Neural cell (in vitro differentiated cells): ENCODE measurements around the gene ARID3A. TPM values are rescaled to one million over a fixed set of nuclear protein-coding genes. Genes with fewer than 3 reads are reported as not detected.

Experiments
- H2AFZ ChIP-seq: fragments of 200-600, 300-800 bp; sonication (generic), shearing (Covaris generic); 2 replicates; pipeline ENCODE4 v1.6.0; 2014; ENCODE audit warnings: low read depth, mild to moderate bottlenecking, antibody characterized with exemption, low read length, moderate library complexity
- H3F3A ChIP-seq: fragments of 200-600 bp; shearing (Covaris generic); 2 replicates; pipeline ENCODE4 v1.6.1; 2016; ENCODE audit warnings: mild to moderate bottlenecking, moderate library complexity, mixed read lengths, antibody characterized with exemption, low read length; ENCODE audit not compliant: insufficient read depth, poor library complexity, severe bottlenecking
- H3K27ac ChIP-seq: fragments of 200-600, 300-800 bp; sonication (generic), shearing (Covaris generic); 2 replicates; pipeline ENCODE4 v1.5.1; 2014; ENCODE audit warnings: mild to moderate bottlenecking, low read length, moderate library complexity
- H3K27me3 ChIP-seq: fragments of 300-800, 200-600 bp; sonication (generic), shearing (Covaris generic); 2 replicates; pipeline ENCODE4 v1.6.0; 2014; ENCODE audit warnings: mild to moderate bottlenecking, low read depth, low read length, moderate library complexity; ENCODE audit not compliant: insufficient read depth
- H3K36me3 ChIP-seq: fragments of 300-800, 200-600 bp; sonication (generic), shearing (Covaris generic); 2 replicates; pipeline ENCODE4 v1.5.1; 2014; ENCODE audit warnings: mild to moderate bottlenecking, antibody characterized with exemption, low read length, moderate library complexity; ENCODE audit not compliant: insufficient read depth
- H3K4me2 ChIP-seq: fragments of 300-800, 200-600 bp; sonication (generic), shearing (Covaris generic); 2 replicates; pipeline ENCODE4 v1.6.0; 2014; ENCODE audit warnings: mild to moderate bottlenecking, low read length
- H3K4me3 ChIP-seq: fragments of 300-800, 200-600 bp; sonication (generic), shearing (Covaris generic); 2 replicates; pipeline ENCODE4 v1.5.1; 2014; ENCODE audit warnings: mild to moderate bottlenecking, low read length, moderate library complexity
- H3K79me2 ChIP-seq: fragments of 200-600 bp; shearing (Covaris generic); replicated peaks from 2 replicates; pipeline ENCODE4 v1.6.0; 2014; ENCODE audit warnings: mild to moderate bottlenecking, low read length, moderate library complexity; ENCODE audit not compliant: insufficient read depth
- H3K9ac ChIP-seq: fragments of 300-800, 200-600 bp; sonication (generic), shearing (Covaris generic); 2 replicates; pipeline ENCODE4 v1.6.1; 2016; ENCODE audit warnings: mild to moderate bottlenecking, low read length, mixed read lengths
- H3K9me2 ChIP-seq: fragments of 200-600 bp; shearing (Covaris generic); 2 replicates; pipeline ENCODE4 v1.6.1; 2016; ENCODE audit warnings: mild to moderate bottlenecking, low read length, mixed read lengths; ENCODE audit not compliant: insufficient read depth
- H3K9me3 ChIP-seq: fragments of 200-600, 300-800 bp; sonication (generic), shearing (Covaris generic); 2 replicates; pipeline ENCODE4 v1.6.1; 2016; ENCODE audit warnings: mild to moderate bottlenecking, mixed run types, low read length, moderate library complexity, mixed read lengths
- H4K20me1 ChIP-seq: fragments of 200-600 bp; shearing (Covaris generic); 2 replicates; pipeline ENCODE4 v1.6.1; 2016; ENCODE audit warnings: mild to moderate bottlenecking, mixed run types; ENCODE audit not compliant: insufficient read depth
- EP300 ChIP-seq: fragments of 450-650 bp; conservative IDR thresholded peaks from 2 replicates; pipeline ENCODE4 v1.6.1; 2014; ENCODE audit warnings: antibody characterized with exemption, mild to moderate bottlenecking, moderate library complexity; ENCODE audit not compliant: poor library complexity, severe bottlenecking
- EZH2 ChIP-seq: fragments of 200-600, 300-800 bp; shearing (Covaris generic), sonication (generic); IDR thresholded peaks from 2 replicates; pipeline ENCODE4 v1.6.1; 2014; ENCODE audit warnings: antibody characterized with exemption, low read length, borderline replicate concordance, mild to moderate bottlenecking; ENCODE audit not compliant: insufficient read depth, poor library complexity, severe bottlenecking
- MXI1 ChIP-seq: fragments of 450-650 bp; conservative IDR thresholded peaks from 2 replicates; pipeline ENCODE4 v1.6.1; 2014; ENCODE audit warnings: antibody characterized with exemption, mild to moderate bottlenecking; ENCODE audit not compliant: poor library complexity, severe bottlenecking
- POLR2AphosphoS5 ChIP-seq: IDR thresholded peaks from 2 replicates; pipeline ENCODE4 v1.6.1; 2012
- RAD21 ChIP-seq: fragments of 450-650 bp; conservative IDR thresholded peaks from 2 replicates; pipeline ENCODE4 v1.6.1; 2014; ENCODE audit warnings: antibody characterized with exemption, mild to moderate bottlenecking, moderate library complexity
- SMC3 ChIP-seq: fragments of 450-650 bp; conservative IDR thresholded peaks from 2 replicates; pipeline ENCODE4 v1.6.1; 2014; ENCODE audit warnings: antibody characterized with exemption, mild to moderate bottlenecking, moderate library complexity; ENCODE audit not compliant: poor library complexity
- TAF1 ChIP-seq: IDR thresholded peaks from 2 replicates; pipeline ENCODE4 v1.6.1; 2012; ENCODE audit warnings: low read depth
- polyA plus RNA-seq: library from polyadenylated mRNA; depleted of rRNA; stranded (reverse); fragments of >200 nt; gene quantifications from 2 replicates; pipeline ENCODE4 v1.2.3, GENCODE V29; 2014
- TF ChIP-seq, protein P1 (sequence below): IDR thresholded peaks from 2 replicates; pipeline ENCODE4 v1.6.1; 2012; ENCODE audit warnings: borderline replicate concordance
- TF ChIP-seq, protein P2 (sequence below): fragments of 450-650 bp; IDR thresholded peaks from 2 replicates; pipeline ENCODE4 v1.5.1; 2014; ENCODE audit warnings: antibody characterized with exemption, mild to moderate bottlenecking, moderate library complexity; ENCODE audit not compliant: poor library complexity, severe bottlenecking

Gene ARID3A
- polyA plus RNA-seq, 1 donor from 2014 or later: 11.4 TPM

GRCh38 chr19:1010586-1011510, 85.0 kb downstream of the ARID3A start:
- H3F3A ChIP-seq: no peaks in the 10 kb centered on the region
- H3K4me3 ChIP-seq: no peak overlapping the region
- H3K9ac ChIP-seq: no peak overlapping the region
- H3K27ac ChIP-seq: no peak overlapping the region
- H4K20me1 ChIP-seq: no peaks in the 10 kb centered on the region
- H3K9me2 ChIP-seq: no peaks in the 10 kb centered on the region
- H3K4me2 ChIP-seq: no peak overlapping the region
- H3K79me2 ChIP-seq: peaks cover 5% of the 10 kb centered on the region
- no peaks in the 10 kb centered on the region for H3K27me3 ChIP-seq
- no peaks in the 10 kb centered on the region for H3K9me3 ChIP-seq
- H2AFZ ChIP-seq: no peak overlapping the region
- no peaks in the 10 kb centered on the region for H3K36me3 ChIP-seq
- TF ChIP-seq EZH2: no peak
- TF ChIP-seq, protein P1, sequence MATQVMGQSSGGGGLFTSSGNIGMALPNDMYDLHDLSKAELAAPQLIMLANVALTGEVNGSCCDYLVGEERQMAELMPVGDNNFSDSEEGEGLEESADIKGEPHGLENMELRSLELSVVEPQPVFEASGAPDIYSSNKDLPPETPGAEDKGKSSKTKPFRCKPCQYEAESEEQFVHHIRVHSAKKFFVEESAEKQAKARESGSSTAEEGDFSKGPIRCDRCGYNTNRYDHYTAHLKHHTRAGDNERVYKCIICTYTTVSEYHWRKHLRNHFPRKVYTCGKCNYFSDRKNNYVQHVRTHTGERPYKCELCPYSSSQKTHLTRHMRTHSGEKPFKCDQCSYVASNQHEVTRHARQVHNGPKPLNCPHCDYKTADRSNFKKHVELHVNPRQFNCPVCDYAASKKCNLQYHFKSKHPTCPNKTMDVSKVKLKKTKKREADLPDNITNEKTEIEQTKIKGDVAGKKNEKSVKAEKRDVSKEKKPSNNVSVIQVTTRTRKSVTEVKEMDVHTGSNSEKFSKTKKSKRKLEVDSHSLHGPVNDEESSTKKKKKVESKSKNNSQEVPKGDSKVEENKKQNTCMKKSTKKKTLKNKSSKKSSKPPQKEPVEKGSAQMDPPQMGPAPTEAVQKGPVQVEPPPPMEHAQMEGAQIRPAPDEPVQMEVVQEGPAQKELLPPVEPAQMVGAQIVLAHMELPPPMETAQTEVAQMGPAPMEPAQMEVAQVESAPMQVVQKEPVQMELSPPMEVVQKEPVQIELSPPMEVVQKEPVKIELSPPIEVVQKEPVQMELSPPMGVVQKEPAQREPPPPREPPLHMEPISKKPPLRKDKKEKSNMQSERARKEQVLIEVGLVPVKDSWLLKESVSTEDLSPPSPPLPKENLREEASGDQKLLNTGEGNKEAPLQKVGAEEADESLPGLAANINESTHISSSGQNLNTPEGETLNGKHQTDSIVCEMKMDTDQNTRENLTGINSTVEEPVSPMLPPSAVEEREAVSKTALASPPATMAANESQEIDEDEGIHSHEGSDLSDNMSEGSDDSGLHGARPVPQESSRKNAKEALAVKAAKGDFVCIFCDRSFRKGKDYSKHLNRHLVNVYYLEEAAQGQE: no peak
- no peak for TF ChIP-seq EP300
- TF ChIP-seq RAD21: no peak
- TF ChIP-seq, protein P2, sequence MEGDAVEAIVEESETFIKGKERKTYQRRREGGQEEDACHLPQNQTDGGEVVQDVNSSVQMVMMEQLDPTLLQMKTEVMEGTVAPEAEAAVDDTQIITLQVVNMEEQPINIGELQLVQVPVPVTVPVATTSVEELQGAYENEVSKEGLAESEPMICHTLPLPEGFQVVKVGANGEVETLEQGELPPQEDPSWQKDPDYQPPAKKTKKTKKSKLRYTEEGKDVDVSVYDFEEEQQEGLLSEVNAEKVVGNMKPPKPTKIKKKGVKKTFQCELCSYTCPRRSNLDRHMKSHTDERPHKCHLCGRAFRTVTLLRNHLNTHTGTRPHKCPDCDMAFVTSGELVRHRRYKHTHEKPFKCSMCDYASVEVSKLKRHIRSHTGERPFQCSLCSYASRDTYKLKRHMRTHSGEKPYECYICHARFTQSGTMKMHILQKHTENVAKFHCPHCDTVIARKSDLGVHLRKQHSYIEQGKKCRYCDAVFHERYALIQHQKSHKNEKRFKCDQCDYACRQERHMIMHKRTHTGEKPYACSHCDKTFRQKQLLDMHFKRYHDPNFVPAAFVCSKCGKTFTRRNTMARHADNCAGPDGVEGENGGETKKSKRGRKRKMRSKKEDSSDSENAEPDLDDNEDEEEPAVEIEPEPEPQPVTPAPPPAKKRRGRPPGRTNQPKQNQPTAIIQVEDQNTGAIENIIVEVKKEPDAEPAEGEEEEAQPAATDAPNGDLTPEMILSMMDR: no peak
- TF ChIP-seq TAF1: no peak
- no peak for TF ChIP-seq POLR2AphosphoS5
- no peak for TF ChIP-seq MXI1

DNA sequence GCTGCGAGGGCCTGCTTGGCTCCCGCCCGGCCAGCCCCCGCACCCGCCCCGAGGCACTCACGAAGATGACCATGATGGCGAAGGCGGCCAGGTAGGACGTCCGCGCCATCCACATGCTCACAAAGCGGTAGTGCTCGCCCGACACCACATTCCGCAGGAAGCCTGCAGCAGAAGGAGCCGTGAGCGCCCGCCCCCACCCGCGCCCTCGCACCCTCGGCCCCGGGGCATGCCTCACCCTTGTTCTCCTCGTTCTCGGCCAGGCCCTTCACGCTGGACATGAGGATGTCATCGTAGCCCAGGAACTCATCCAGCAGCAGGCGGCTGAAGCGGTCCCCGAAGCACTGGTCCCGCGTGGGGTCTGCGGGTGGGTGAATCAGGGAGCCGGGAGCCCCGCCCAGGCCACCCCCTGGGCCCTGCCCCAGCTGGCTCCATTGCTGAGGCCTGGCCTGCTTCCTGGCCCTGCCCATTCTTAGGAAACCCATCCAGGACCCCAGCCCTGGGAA, 86.0 kb downstream of the ARID3A start:
- no peak overlapping the region for H2AFZ ChIP-seq
- H3F3A ChIP-seq: no peaks in the 10 kb centered on the region
- peaks cover 7% of the 10 kb centered on the region for H3K79me2 ChIP-seq
- TF ChIP-seq TAF1 (no peak), RAD21 (no peak), MXI1 (no peak), POLR2AphosphoS5 (no peak), SMC3 (no peak), EP300 (no peak), EZH2 (no peak)
- TF ChIP-seq, protein P2: no peak
- TF ChIP-seq, protein P1: no peak
- H3K27me3 ChIP-seq: no peaks in the 10 kb centered on the region
- H3K4me3 ChIP-seq: no peak overlapping the region
- no peaks in the 10 kb centered on the region for H3K36me3 ChIP-seq
- peaks cover 3% of the 10 kb centered on the region for H4K20me1 ChIP-seq
- H3K9me3 ChIP-seq: no peaks in the 10 kb centered on the region
- no peaks in the 10 kb centered on the region for H3K9me2 ChIP-seq
- H3K9ac ChIP-seq: no peak overlapping the region
- no peak overlapping the region for H3K27ac ChIP-seq
- no peak overlapping the region for H3K4me2 ChIP-seq
